ENCODE results near the gene APPL2. TPM values are rescaled to one million over a fixed set of nuclear protein-coding genes. Genes with fewer than 3 reads are reported as not detected.

Gene APPL2
- 100 to 1,000 TPM in 1 of 3 donors, 10 to 100 TPM in 2; 75.9 to 101 (median 87.0) TPM for polyA plus RNA-seq (ENCODE audit: insufficient read length in 3 of 3)
- long read RNA-seq, donor 1, partial matches to known transcripts, result 0 of 5 reads
- long read RNA-seq, donor 1, other reads (novel, unspliced or antisense), result 0 of 5 reads
- long read RNA-seq, donor 2, partial matches to known transcripts, result 5 of 11 reads
- long read RNA-seq, donor 2, other reads (novel, unspliced or antisense), result 0 of 11 reads
- long read RNA-seq, donor 3, transcript APPL2-201 (21 exons, 3,239 nt), result major isoform, 5 of 12 reads
- long read RNA-seq, donor 3, partial matches to known transcripts, result 6 of 12 reads
- long read RNA-seq, donor 3, other reads (novel, unspliced or antisense), result 0 of 12 reads
- long read RNA-seq, donor 4, transcript APPL2-201 (21 exons, 3,239 nt), result major isoform, 6 of 8 reads
- long read RNA-seq, donor 4, partial matches to known transcripts, result 0 of 8 reads
- long read RNA-seq, donor 4, other reads (novel, unspliced or antisense), result 0 of 8 reads
- long read RNA-seq, donor 5, result 0 reads
- long read RNA-seq, donor 6, transcript APPL2-201 (21 exons, 3,239 nt), result major isoform, 12 of 16 reads
- long read RNA-seq, donor 6, partial matches to known transcripts, result 0 of 16 reads
- long read RNA-seq, donor 6, other reads (novel, unspliced or antisense), result 0 of 16 reads
- long read RNA-seq, donor 7, transcript APPL2-201 (21 exons, 3,239 nt), result major isoform, 5 of 10 reads
- long read RNA-seq, donor 7, partial matches to known transcripts, result 5 of 10 reads
- long read RNA-seq, donor 7, other reads (novel, unspliced or antisense), result 0 of 10 reads
- long read RNA-seq, donor 8, transcript APPL2-201 (21 exons, 3,239 nt), result major isoform, 12 of 152 reads
- long read RNA-seq, donor 8, partial matches to known transcripts, result 13 of 152 reads
- long read RNA-seq, donor 8, other reads (novel, unspliced or antisense), result 123 of 152 reads
- long read RNA-seq, donor 9, transcript APPL2-201 (21 exons, 3,239 nt), result major isoform, 8 of 9 reads
- long read RNA-seq, donor 9, partial matches to known transcripts, result 0 of 9 reads
- long read RNA-seq, donor 9, other reads (novel, unspliced or antisense), result 0 of 9 reads
- long read RNA-seq, donor 10, transcript APPL2-201 (21 exons, 3,239 nt), result major isoform, 5 of 6 reads
- long read RNA-seq, donor 10, partial matches to known transcripts, result 0 of 6 reads
- long read RNA-seq, donor 10, other reads (novel, unspliced or antisense), result 0 of 6 reads
- long read RNA-seq, donor 11, transcript APPL2-201 (21 exons, 3,239 nt), result major isoform, 6 of 6 reads
- long read RNA-seq, donor 11, partial matches to known transcripts, result 0 of 6 reads
- long read RNA-seq, donor 11, other reads (novel, unspliced or antisense), result 0 of 6 reads
- long read RNA-seq, donor 12, partial matches to known transcripts, result 0 of 5 reads
- long read RNA-seq, donor 12, other reads (novel, unspliced or antisense), result 0 of 5 reads
- long read RNA-seq, donor 13, result 0 reads
- long read RNA-seq, donor 14, transcript APPL2-201 (21 exons, 3,239 nt), result major isoform, 6 of 6 reads
- long read RNA-seq, donor 14, partial matches to known transcripts, result 0 of 6 reads
- long read RNA-seq, donor 14, other reads (novel, unspliced or antisense), result 0 of 6 reads
- long read RNA-seq, donor 15, transcript APPL2-201 (21 exons, 3,239 nt), result major isoform, 5 of 13 reads
- long read RNA-seq, donor 15, partial matches to known transcripts, result 6 of 13 reads
- long read RNA-seq, donor 15, other reads (novel, unspliced or antisense), result 0 of 13 reads
- long read RNA-seq, donor 16, transcript APPL2-201 (21 exons, 3,239 nt), result major isoform, 12 of 40 reads
- long read RNA-seq, donor 16, partial matches to known transcripts, result 27 of 40 reads
- long read RNA-seq, donor 16, other reads (novel, unspliced or antisense), result 0 of 40 reads

- DNase-seq (ENCODE audit: extremely low read depth in 1 of 11, low read depth in 9 of 11, low spot score in 4 of 11), result peak; percentile 76 to 91 (median 84)
Observed at GRCh38 chr12:105235732-105236476, at the start of gene APPL2. APPL2 (minus strand) TSS chr12:105236174; CDS start chr12:105236012, 162 bp downstream.

- no peak for DNase-seq (ENCODE audit: extremely low read depth in 1 of 11, low read depth in 9 of 11, low spot score in 4 of 11)
Observed at GRCh38 chr12:105285378-105285777, 49.4 kb upstream of the APPL2 start.

- no peak for DNase-seq (ENCODE audit: extremely low read depth in 1 of 11, low read depth in 9 of 11, low spot score in 4 of 11)
Observed at GRCh38 chr12:105281694-105282049, 45.7 kb upstream of the APPL2 start.

GRCh38 chr12:105280966-105281693 is 45.2 kb upstream of the APPL2 start:
- DNase-seq (ENCODE audit: extremely low read depth in 1 of 11, low read depth in 9 of 11, low spot score in 4 of 11), result no peak

GRCh38 chr12:105279460-105280056 is 43.6 kb upstream of the APPL2 start:
- DNase-seq (ENCODE audit: extremely low read depth in 1 of 11, low read depth in 9 of 11, low spot score in 4 of 11), result peak in 6 of 11 donors; percentile 1 to 32 (median 10)

GRCh38 chr12:105278043-105278697 is 42.2 kb upstream of the APPL2 start:
- DNase-seq (ENCODE audit: extremely low read depth in 1 of 11, low read depth in 9 of 11, low spot score in 4 of 11), result no peak

GRCh38 chr12:105275997-105276733 is 40.2 kb upstream of the APPL2 start:
- no peak for DNase-seq (ENCODE audit: extremely low read depth in 1 of 11, low read depth in 9 of 11, low spot score in 4 of 11)

- no peak for DNase-seq (ENCODE audit: extremely low read depth in 1 of 11, low read depth in 9 of 11, low spot score in 4 of 11)
Observed at GRCh38 chr12:105274571-105274970, 38.6 kb upstream of the APPL2 start.

GRCh38 chr12:105273601-105274000 is 37.6 kb upstream of the APPL2 start:
- DNase-seq (ENCODE audit: extremely low read depth in 1 of 11, low read depth in 9 of 11, low spot score in 4 of 11), result no peak

- no peak for DNase-seq (ENCODE audit: extremely low read depth in 1 of 11, low read depth in 9 of 11, low spot score in 4 of 11)
Observed at GRCh38 chr12:105272814-105273416, 36.9 kb upstream of the APPL2 start.

- DNase-seq (ENCODE audit: extremely low read depth in 1 of 11, low read depth in 9 of 11, low spot score in 4 of 11), result no peak
Observed at GRCh38 chr12:105272152-105272551, 36.2 kb upstream of the APPL2 start.

GRCh38 chr12:105271364-105271763 is 35.4 kb upstream of the APPL2 start:
- DNase-seq (ENCODE audit: extremely low read depth in 1 of 11, low read depth in 9 of 11, low spot score in 4 of 11), result no peak

- DNase-seq (ENCODE audit: extremely low read depth in 1 of 11, low read depth in 9 of 11, low spot score in 4 of 11), result no peak
Observed at GRCh38 chr12:105270671-105271255, 34.8 kb upstream of the APPL2 start.

GRCh38 chr12:105267711-105268110 is 31.7 kb upstream of the APPL2 start:
- no peak for DNase-seq (ENCODE audit: extremely low read depth in 1 of 11, low read depth in 9 of 11, low spot score in 4 of 11)
